Globus pallidus (tissue), 1 donor: ENCODE data around the gene SLC2A11.
A peak's percentile ranks its signal among the peaks of the same experiment; 100 is the strongest.

Experiments used
- DNase-seq: peaks from one replicate; pipeline ENCODE4 v3.0.0-alpha.2; 2015; ENCODE audit warnings: low spot score

The SLC2A11 gene

GRCh38 chr22:23832226-23833016, 25.3 kb upstream of the SLC2A11 start:
- no peak for DNase-seq

- no peak for DNase-seq
Measured at GRCh38 chr22:23833017-23833751, 24.5 kb upstream of the SLC2A11 start.

GRCh38 chr22:23833911-23834317, 23.8 kb upstream of the SLC2A11 start:
- no peak for DNase-seq

GRCh38 chr22:23834406-23834792, 23.3 kb upstream of the SLC2A11 start:
- DNase-seq: no peak

GRCh38 chr22:23834793-23835483, 22.7 kb upstream of the SLC2A11 start:
- peak; percentile 86 for DNase-seq

GRCh38 chr22:23835484-23836144, 22.1 kb upstream of the SLC2A11 start:
- DNase-seq: no peak

- DNase-seq: no peak
Measured at GRCh38 chr22:23836281-23836680, 21.4 kb upstream of the SLC2A11 start.

- DNase-seq: no peak
Measured at GRCh38 chr22:23836692-23837495, 20.8 kb upstream of the SLC2A11 start.

- DNase-seq: no peak
Measured at GRCh38 chr22:23837496-23837859, 20.2 kb upstream of the SLC2A11 start.

- DNase-seq: no peak
Measured at GRCh38 chr22:23837911-23838680, 19.6 kb upstream of the SLC2A11 start.

GRCh38 chr22:23838681-23839468, 18.8 kb upstream of the SLC2A11 start, which contains the start of gene DERL3:
DERL3 (minus strand) TSS chr22:23839006; CDS start chr22:23838987, 19 bp downstream.
- DNase-seq: peak; percentile 89

- DNase-seq: no peak
Measured at GRCh38 chr22:23840026-23840425, 17.6 kb upstream of the SLC2A11 start.

- no peak for DNase-seq
Measured at GRCh38 chr22:23841292-23841691, 16.4 kb upstream of the SLC2A11 start.

- no peak for DNase-seq
Measured at GRCh38 chr22:23841736-23842445, 15.8 kb upstream of the SLC2A11 start.

GRCh38 chr22:23842599-23842998, 15.1 kb upstream of the SLC2A11 start:
- no peak for DNase-seq

- DNase-seq: no peak
Measured at GRCh38 chr22:23844739-23845202, 12.9 kb upstream of the SLC2A11 start.

GRCh38 chr22:23845265-23846080, 12.2 kb upstream of the SLC2A11 start:
- DNase-seq: no peak

- DNase-seq: no peak
Measured at GRCh38 chr22:23846081-23846469, 11.6 kb upstream of the SLC2A11 start.
